GM19324 (cell line): Measurements from ENCODE around the gene SEC16B.

ENCODE experiments used
- ATAC-seq: cut with Tn5 transposase; IDR thresholded peaks from one replicate; pipeline ENCODE4 v1.9.1; 2021; ENCODE audit warnings: mild to moderate bottlenecking, moderate library complexity; ENCODE audit not compliant: unreplicated experiment, low FRiP score

SEC16B gene

GRCh38 chr1:177945943-177946650 is 23.8 kb downstream of the SEC16B start:
- peak; percentile 51 for ATAC-seq

GRCh38 chr1:177944016-177944949 is 25.6 kb downstream of the SEC16B start:
- ATAC-seq = no peak

- ATAC-seq = no peak
Measured at GRCh38 chr1:177941976-177942375, 27.9 kb downstream of the SEC16B start.

- no peak for ATAC-seq
Measured at GRCh38 chr1:177940682-177941081, 29.2 kb downstream of the SEC16B start.

- ATAC-seq = no peak
Measured at GRCh38 chr1:177937931-177938330, 31.9 kb downstream of the SEC16B start.

GRCh38 chr1:177937174-177937770 is 32.6 kb downstream of the SEC16B start:
- ATAC-seq = no peak

- ATAC-seq = no peak
Measured at GRCh38 chr1:177935638-177936415, 34.0 kb downstream of the SEC16B start.

- ATAC-seq = no peak
Measured at GRCh38 chr1:177934927-177935326, 34.9 kb downstream of the SEC16B start.

GRCh38 chr1:177934461-177934860 is 35.4 kb downstream of the SEC16B start:
- ATAC-seq = no peak

GRCh38 chr1:177933881-177934280 is 36.0 kb downstream of the SEC16B start:
- no peak for ATAC-seq

- ATAC-seq = no peak
Measured at GRCh38 chr1:177932123-177932522, 37.7 kb downstream of the SEC16B start.

- ATAC-seq = no peak
Measured at GRCh38 chr1:177928952-177929351, 40.9 kb downstream of the SEC16B start.

GRCh38 chr1:177928194-177928593 is 41.7 kb downstream of the SEC16B start:
- no peak for ATAC-seq

GRCh38 chr1:177927021-177927596 is 42.7 kb downstream of the SEC16B start:
- ATAC-seq = no peak

GRCh38 chr1:177926201-177926600 is 43.7 kb downstream of the SEC16B start:
- ATAC-seq = no peak

- ATAC-seq = no peak
Measured at GRCh38 chr1:177925006-177925405, 44.9 kb downstream of the SEC16B start.

- ATAC-seq = no peak
Measured at GRCh38 chr1:177923441-177923840, 46.4 kb downstream of the SEC16B start.

GRCh38 chr1:177922209-177922608 is 47.6 kb downstream of the SEC16B start:
- no peak for ATAC-seq

- ATAC-seq = no peak
Measured at GRCh38 chr1:177921590-177921989, 48.3 kb downstream of the SEC16B start.

GRCh38 chr1:177920091-177920490 is 49.8 kb downstream of the SEC16B start:
- ATAC-seq = no peak
